Ectodermal cell (in vitro differentiated cells): ENCODE results near the gene FOS.

Experiments
- H3K27ac ChIP-seq: 2 replicates; pipeline ENCODE4 v1.7.0; 2013; ENCODE audit warnings: mild to moderate bottlenecking, low read depth, low read length; ENCODE audit not compliant: insufficient read depth, poor library complexity, severe bottlenecking
- H3K27me3 ChIP-seq: 2 replicates; pipeline ENCODE4 v1.7.0; 2013; ENCODE audit warnings: mild to moderate bottlenecking, low read length; ENCODE audit not compliant: insufficient read depth, control insufficient read depth, poor library complexity, severe bottlenecking
- H3K36me3 ChIP-seq: one replicate; pipeline ENCODE4 v1.7.0; 2013; ENCODE audit warnings: low read length; ENCODE audit not compliant: control insufficient read depth, insufficient read depth
- H3K4me1 ChIP-seq: one replicate; pipeline ENCODE4 v1.7.0; 2013; ENCODE audit warnings: low read length; ENCODE audit not compliant: control insufficient read depth, insufficient read depth
- H3K4me3 ChIP-seq: 2 replicates; pipeline ENCODE4 v1.7.0; 2013; ENCODE audit warnings: low read depth, low read length, control low read depth; ENCODE audit not compliant: insufficient read depth
- H3K9me3 ChIP-seq: 2 replicates; pipeline ENCODE4 v1.7.0; 2013; ENCODE audit warnings: mild to moderate bottlenecking, low read length, moderate library complexity; ENCODE audit not compliant: control insufficient read depth
- WGBS, 2 experiments: methylation state at CpG; one replicate each; pipeline ENCODE4 v1.1.7; 2013; ENCODE audit warnings: missing lambda C conversion rate in 2 of 2; 5-methylcytosine and 5-hydroxymethylcytosine counted together

Gene FOS

GRCh38 chr14:75249958-75250336 is 28.7 kb upstream of the FOS start:
- no peak overlapping the region for H3K27ac ChIP-seq
- 87 to 93% methylated on average over 2 of the region's 2 CpGs for WGBS, 2 experiments
- H3K4me1 ChIP-seq: peaks cover 4% of the 10 kb centered on the region
- no peaks in the 10 kb centered on the region for H3K27me3 ChIP-seq
- H3K4me3 ChIP-seq: no peak overlapping the region
- no peaks in the 10 kb centered on the region for H3K9me3 ChIP-seq
- no peaks in the 10 kb centered on the region for H3K36me3 ChIP-seq

GRCh38 chr14:75250800-75251199 is 27.8 kb upstream of the FOS start:
- peaks cover 5% of the 10 kb centered on the region for H3K4me1 ChIP-seq
- H3K27ac ChIP-seq: no peak overlapping the region
- H3K36me3 ChIP-seq: no peaks in the 10 kb centered on the region
- no peaks in the 10 kb centered on the region for H3K27me3 ChIP-seq
- H3K4me3 ChIP-seq: no peak overlapping the region
- no peaks in the 10 kb centered on the region for H3K9me3 ChIP-seq
- 88 to 91% methylated on average over 2 to 3 of the region's 4 CpGs for WGBS, 2 experiments

GRCh38 chr14:75252254-75252837 is 26.3 kb upstream of the FOS start:
- H3K9me3 ChIP-seq: no peaks in the 10 kb centered on the region
- H3K27me3 ChIP-seq: no peaks in the 10 kb centered on the region
- H3K27ac ChIP-seq: no peak overlapping the region
- H3K36me3 ChIP-seq: no peaks in the 10 kb centered on the region
- WGBS, 2 experiments: 92 to 93% methylated on average over 10 of the region's 10 CpGs
- peaks cover 5% of the 10 kb centered on the region for H3K4me1 ChIP-seq
- H3K4me3 ChIP-seq: no peak overlapping the region

GRCh38 chr14:75254381-75254822 is 24.2 kb upstream of the FOS start:
- WGBS, 2 experiments: 90% methylated on average over 6 of the region's 6 CpGs
- Histone ChIP-seq H3K9me3 (no peaks in the 10 kb centered on the region), H3K36me3 (no peaks in the 10 kb centered on the region), H3K27ac (no peak overlapping the region), H3K4me1 (peaks cover 11% of the 10 kb centered on the region), H3K4me3 (no peak overlapping the region), H3K27me3 (no peaks in the 10 kb centered on the region)

GRCh38 chr14:75254901-75255584 is 23.6 kb upstream of the FOS start:
- Histone ChIP-seq H3K4me1 (peaks cover 11% of the 10 kb centered on the region), H3K9me3 (no peaks in the 10 kb centered on the region), H3K27me3 (no peaks in the 10 kb centered on the region), H3K27ac (no peak overlapping the region), H3K4me3 (no peak overlapping the region), H3K36me3 (no peaks in the 10 kb centered on the region)
- WGBS, 2 experiments: 52 to 58% methylated on average over 7 of the region's 7 CpGs

GRCh38 chr14:75258079-75258802 is 20.4 kb upstream of the FOS start:
- peak overlapping the region; percentile 8 for H3K4me3 ChIP-seq
- no peaks in the 10 kb centered on the region for H3K9me3 ChIP-seq
- H3K27ac ChIP-seq: peak overlapping the region; percentile 89
- no peaks in the 10 kb centered on the region for H3K36me3 ChIP-seq
- H3K27me3 ChIP-seq: no peaks in the 10 kb centered on the region
- WGBS, 2 experiments: 34 to 35% methylated on average over 12 of the region's 12 CpGs
- H3K4me1 ChIP-seq: peaks cover 11% of the 10 kb centered on the region

DNA sequence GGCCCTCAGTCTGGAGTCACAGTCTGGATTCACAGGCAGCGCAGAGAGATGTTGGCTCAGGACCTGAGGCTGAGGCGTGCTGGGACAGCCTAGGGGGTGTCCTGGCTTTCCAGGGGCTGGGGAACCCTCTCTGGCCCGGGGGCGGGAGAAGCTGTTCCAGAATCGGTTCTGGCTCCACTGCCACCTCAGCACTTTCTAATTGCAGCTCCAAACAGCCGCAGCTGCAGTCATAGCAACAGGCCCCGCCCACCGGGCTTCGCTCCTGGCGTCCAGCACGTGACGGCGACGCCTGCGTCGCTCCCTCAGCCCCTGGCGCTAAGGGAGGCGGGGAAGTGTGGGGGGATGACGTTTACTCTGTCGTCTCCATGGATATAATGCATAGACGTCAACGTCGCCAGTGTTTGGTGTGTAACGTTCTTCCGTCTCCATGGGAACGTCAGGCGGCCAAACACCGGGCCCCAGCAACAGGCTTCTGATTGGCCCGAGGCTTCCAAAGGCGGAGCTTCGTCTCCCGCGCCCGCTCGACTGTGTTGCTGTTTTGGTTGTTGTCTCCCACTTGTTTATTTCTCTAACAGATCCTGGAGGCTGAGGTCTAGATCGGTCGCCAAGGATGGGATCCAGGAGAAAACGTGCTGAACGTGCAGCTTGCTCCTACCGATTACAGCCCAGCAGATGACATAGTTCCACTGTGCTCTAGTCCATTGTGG is 19.7 kb upstream of the FOS start:
- Histone ChIP-seq H3K36me3 (no peaks in the 10 kb centered on the region), H3K4me1 (peaks cover 11% of the 10 kb centered on the region)

GRCh38 chr14:75259510-75259855 is 19.1 kb upstream of the FOS start:
- WGBS, 2 experiments: 24 to 28% methylated on average over 7 of the region's 7 CpGs
- no peaks in the 10 kb centered on the region for H3K27me3 ChIP-seq
- peak overlapping the region; percentile 39 for H3K4me3 ChIP-seq
- H3K9me3 ChIP-seq: no peaks in the 10 kb centered on the region
- H3K36me3 ChIP-seq: no peaks in the 10 kb centered on the region
- H3K27ac ChIP-seq: peak overlapping the region; percentile 98
- peaks cover 11% of the 10 kb centered on the region for H3K4me1 ChIP-seq

More for the DNA sequence above, 19.7 kb upstream of the FOS start:
- Histone ChIP-seq H3K4me3 (peak overlapping the region; percentile 39), H3K27me3 (no peaks in the 10 kb centered on the region), H3K27ac (peak overlapping the region; percentile 98), H3K9me3 (no peaks in the 10 kb centered on the region)
- WGBS, 2 experiments: 1% methylated on average over 40 of the region's 40 CpGs

DNA sequence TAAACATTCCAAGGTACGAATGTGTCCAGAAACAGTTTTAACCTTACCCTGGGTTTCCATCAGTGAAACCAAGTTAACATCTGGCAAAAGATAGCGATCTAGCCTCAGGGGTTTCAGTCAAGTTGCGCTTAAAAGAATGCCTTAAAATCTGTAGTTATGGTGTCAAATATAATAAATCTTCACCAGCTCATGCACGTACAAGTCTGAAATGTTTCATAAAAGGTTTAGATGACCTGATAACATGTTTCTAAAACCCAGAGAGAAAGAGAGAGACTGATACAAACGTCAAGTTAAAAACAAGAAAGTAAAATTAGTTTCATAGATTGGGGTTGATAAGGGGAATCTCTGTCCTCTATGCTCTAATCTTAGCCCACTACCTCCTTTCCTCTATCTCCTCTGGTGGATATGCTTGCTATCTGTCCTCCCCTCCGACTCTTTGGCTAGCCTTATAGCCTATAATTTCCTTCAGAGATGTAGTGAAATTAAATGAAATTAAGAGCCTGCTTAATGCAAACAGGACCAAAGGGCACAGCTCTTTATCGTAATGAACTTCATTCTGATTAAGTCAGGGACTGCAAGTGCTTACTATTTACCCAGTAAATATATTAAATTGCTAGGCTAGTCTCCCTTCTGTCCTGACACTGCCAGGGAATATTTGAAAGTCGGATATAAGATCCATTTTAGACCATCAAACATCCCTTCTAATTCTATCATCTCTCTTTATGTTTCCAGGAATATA is 18.4 kb upstream of the FOS start:
- no peaks in the 10 kb centered on the region for H3K27me3 ChIP-seq
- no peak overlapping the region for H3K4me3 ChIP-seq
- H3K4me1 ChIP-seq: peaks cover 6% of the 10 kb centered on the region
- no peaks in the 10 kb centered on the region for H3K9me3 ChIP-seq
- no peak overlapping the region for H3K27ac ChIP-seq
- 90 to 92% methylated on average over 5 to 8 of the region's 8 CpGs for WGBS, 2 experiments
- H3K36me3 ChIP-seq: no peaks in the 10 kb centered on the region
